Tibial artery (tissue), 4 donors: Measurements from ENCODE around the gene CLEC4F.

Source experiments
- DNase-seq, 2 donors: peaks; one replicate each; pipeline ENCODE4 v3.0.0-alpha.2; 2019
- H3K27ac ChIP-seq, 2 donors: fragments of 200-600 bp; sonication (generic) in 1 of 2; 1 replicate in 1 of 2; 2 replicates in 1 of 2; pipeline ENCODE4 v1.5.1; 2018 to 2019; ENCODE audit warnings: mild to moderate bottlenecking in 1 of 2
- H3K27me3 ChIP-seq, 2 donors: fragments of 200-600 bp; sonication (generic) in 1 of 2; one replicate each; pipeline versions ENCODE4 v1.5.1 to v1.6.0; 2016 to 2019
- H3K36me3 ChIP-seq, 3 donors: fragments of 200-600 bp; sonication (generic) in 2 of 3; one replicate each; pipeline ENCODE4 v1.5.1; 2016 to 2019; ENCODE audit warnings: mild to moderate bottlenecking in 2 of 3
- H3K4me1 ChIP-seq, 4 donors: fragments of 200-600 bp; sonication (generic) in 2 of 4; 1 replicate in 3 of 4; 2 replicates in 1 of 4; pipeline ENCODE4 v1.5.1; 2016 to 2019
- H3K4me3 ChIP-seq, 2 donors: fragments of 200-600 bp; sonication (generic) in 1 of 2; 1 replicate in 1 of 2; 2 replicates in 1 of 2; pipeline ENCODE4 v1.5.1; 2018 to 2019; ENCODE audit warnings: mild to moderate bottlenecking in 2 of 2
- H3K9me3 ChIP-seq, 3 donors: fragments of 200-600 bp; sonication (generic) in 1 of 3; one replicate each; pipeline ENCODE4 v1.5.1; 2016 to 2019
- intact Hi-C: fragments of 100-400 bp; cut with DNase I; formaldehyde crosslinking; loops from one replicate; pipeline ENCODE4 v1.15.0; 2023; ENCODE audit warnings: low total_unique reads
- TF ChIP-seq, protein P1 (sequence below), 2 experiments: fragments of 200-600 bp in 1 of 2; fragments of 450-650 bp in 1 of 2; IDR thresholded peaks; one replicate each; pipeline ENCODE4 v1.5.1; 2017 to 2019; ENCODE audit warnings: antibody characterized with exemption in 2 of 2, mild to moderate bottlenecking in 1 of 2, moderate library complexity in 1 of 2

The CLEC4F gene

GRCh38 chr2:70826696-70827350 lies 6.4 kb upstream of the CLEC4F start:
- intact Hi-C loops = no loop called here
- Histone ChIP-seq H3K27ac (no peak overlapping the region), H3K9me3 (no peaks in the 10 kb centered on the region), H3K36me3 (no peaks in the 10 kb centered on the region), H3K27me3 (no peaks in the 10 kb centered on the region), H3K4me1 (peaks cover 0 to 11% (median 2%) of the 10 kb centered on the region in 4 donors), H3K4me3 (no peak overlapping the region)
- TF ChIP-seq, protein P1, sequence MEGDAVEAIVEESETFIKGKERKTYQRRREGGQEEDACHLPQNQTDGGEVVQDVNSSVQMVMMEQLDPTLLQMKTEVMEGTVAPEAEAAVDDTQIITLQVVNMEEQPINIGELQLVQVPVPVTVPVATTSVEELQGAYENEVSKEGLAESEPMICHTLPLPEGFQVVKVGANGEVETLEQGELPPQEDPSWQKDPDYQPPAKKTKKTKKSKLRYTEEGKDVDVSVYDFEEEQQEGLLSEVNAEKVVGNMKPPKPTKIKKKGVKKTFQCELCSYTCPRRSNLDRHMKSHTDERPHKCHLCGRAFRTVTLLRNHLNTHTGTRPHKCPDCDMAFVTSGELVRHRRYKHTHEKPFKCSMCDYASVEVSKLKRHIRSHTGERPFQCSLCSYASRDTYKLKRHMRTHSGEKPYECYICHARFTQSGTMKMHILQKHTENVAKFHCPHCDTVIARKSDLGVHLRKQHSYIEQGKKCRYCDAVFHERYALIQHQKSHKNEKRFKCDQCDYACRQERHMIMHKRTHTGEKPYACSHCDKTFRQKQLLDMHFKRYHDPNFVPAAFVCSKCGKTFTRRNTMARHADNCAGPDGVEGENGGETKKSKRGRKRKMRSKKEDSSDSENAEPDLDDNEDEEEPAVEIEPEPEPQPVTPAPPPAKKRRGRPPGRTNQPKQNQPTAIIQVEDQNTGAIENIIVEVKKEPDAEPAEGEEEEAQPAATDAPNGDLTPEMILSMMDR (IDR thresholded peaks at IDR 0.05) = no peak
- DNase-seq = no peak

GRCh38 chr2:70823249-70823648 lies 2.9 kb upstream of the CLEC4F start:
- no peaks in the 10 kb centered on the region for H3K36me3 ChIP-seq
- no peak for DNase-seq
- TF ChIP-seq, protein P1 (IDR thresholded peaks at IDR 0.05) = no peak
- H3K9me3 ChIP-seq = no peaks in the 10 kb centered on the region
- intact Hi-C loops = no loop called here
- no peak overlapping the region for H3K4me3 ChIP-seq
- no peak overlapping the region for H3K27ac ChIP-seq
- H3K4me1 ChIP-seq = no peaks in the 10 kb centered on the region
- peaks cover 0 to 18% of the 10 kb centered on the region in 2 donors for H3K27me3 ChIP-seq

- no peak for DNase-seq
- Histone ChIP-seq H3K36me3 (no peaks in the 10 kb centered on the region), H3K4me1 (no peaks in the 10 kb centered on the region), H3K9me3 (no peaks in the 10 kb centered on the region), H3K4me3 (no peak overlapping the region), H3K27me3 (peaks cover 0 to 18% of the 10 kb centered on the region in 2 donors), H3K27ac (no peak overlapping the region)
- intact Hi-C loops = no loop called here
- TF ChIP-seq, protein P1 (IDR thresholded peaks at IDR 0.05) = no peak
Observed at GRCh38 chr2:70822843-70823242, 2.4 kb upstream of the CLEC4F start.

DNA sequence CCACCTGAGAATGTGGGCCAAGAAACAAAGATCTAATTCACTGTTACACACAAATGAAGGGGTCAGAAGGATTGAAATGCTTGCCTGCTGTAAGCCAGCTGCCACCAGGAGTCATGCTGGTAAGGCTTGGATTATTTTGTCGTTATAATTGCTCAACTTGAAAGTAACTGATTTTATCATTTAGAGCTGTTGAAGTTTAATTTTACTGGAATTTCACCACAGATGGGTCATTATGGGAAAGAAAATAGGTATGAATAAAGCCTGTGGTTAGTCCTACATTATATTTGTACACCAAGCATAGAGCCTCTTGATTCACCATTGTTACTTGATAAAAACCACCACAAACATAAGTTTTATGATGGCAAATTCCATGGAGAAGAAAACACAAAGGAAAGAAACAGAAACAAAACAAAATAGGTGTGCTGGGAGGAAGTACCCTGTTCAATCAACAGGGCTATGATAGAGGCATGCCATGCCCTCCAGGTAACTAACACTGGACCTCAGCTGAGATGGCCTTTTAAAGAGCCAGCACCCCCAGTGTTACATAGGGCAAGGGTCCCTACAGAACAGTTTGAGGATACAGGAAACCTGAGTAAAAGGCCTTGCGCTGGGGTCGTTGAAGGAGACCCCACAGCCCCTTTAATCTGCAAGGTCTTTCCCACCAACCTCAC lies 3.0 kb downstream of the CLEC4F start:
- Histone ChIP-seq H3K4me3 (no peak overlapping the region), H3K27me3 (peaks cover 0 to 35% of the 10 kb centered on the region in 2 donors), H3K4me1 (no peaks in the 10 kb centered on the region), H3K27ac (no peak overlapping the region), H3K9me3 (no peaks in the 10 kb centered on the region), H3K36me3 (no peaks in the 10 kb centered on the region)
- DNase-seq = no peak
- TF ChIP-seq, protein P1 (IDR thresholded peaks at IDR 0.05) = no peak
- intact Hi-C loops = no loop called here

DNA sequence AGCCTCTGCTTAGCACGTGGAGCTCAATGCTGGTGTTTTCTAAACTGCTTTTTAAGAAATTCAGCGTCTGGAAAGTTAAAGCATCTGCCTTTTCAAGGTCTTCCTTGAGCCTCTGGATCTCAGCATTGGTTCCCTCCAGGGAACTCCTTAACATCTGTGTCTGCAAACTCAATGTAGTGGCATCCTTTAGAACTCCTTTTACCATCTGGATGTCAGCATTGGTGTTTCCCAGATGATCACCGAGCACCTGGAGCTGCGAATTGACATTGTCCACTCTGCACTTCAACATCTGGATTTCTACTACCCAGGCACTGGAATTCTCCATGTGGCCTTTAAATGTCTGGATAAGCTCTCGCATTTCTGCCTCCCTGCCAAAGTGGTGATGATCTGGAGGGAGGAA lies 3.7 kb downstream of the CLEC4F start:
- Histone ChIP-seq H3K4me3 (no peak overlapping the region), H3K4me1 (no peaks in the 10 kb centered on the region), H3K36me3 (no peaks in the 10 kb centered on the region), H3K9me3 (no peaks in the 10 kb centered on the region), H3K27ac (no peak overlapping the region), H3K27me3 (peaks cover 0 to 35% of the 10 kb centered on the region in 2 donors)
- intact Hi-C loops = no loop called here
- TF ChIP-seq, protein P1 (IDR thresholded peaks at IDR 0.05) = no peak
- no peak for DNase-seq
